A549 treated with DMSO at 1 μM for 4 hours (cell line): ENCODE data around the gene RHOXF2. TPM values are rescaled to one million over a fixed set of nuclear protein-coding genes. Genes with fewer than 3 reads are reported as not detected.

Experiments
- total RNA-seq: library from RNA; stranded (reverse); fragments of 200-300 nt; extraction: Qiagen RNA extraction; gene quantifications from 5 replicates; pipeline ENCODE4 v1.2.3, GENCODE V29; 2022; ENCODE audit warnings: low read depth

Gene RHOXF2, protein sequence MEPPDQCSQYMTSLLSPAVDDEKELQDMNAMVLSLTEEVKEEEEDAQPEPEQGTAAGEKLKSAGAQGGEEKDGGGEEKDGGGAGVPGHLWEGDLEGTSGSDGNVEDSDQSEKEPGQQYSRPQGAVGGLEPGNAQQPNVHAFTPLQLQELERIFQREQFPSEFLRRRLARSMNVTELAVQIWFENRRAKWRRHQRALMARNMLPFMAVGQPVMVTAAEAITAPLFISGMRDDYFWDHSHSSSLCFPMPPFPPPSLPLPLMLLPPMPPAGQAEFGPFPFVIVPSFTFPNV
- not detected in 5 replicates for total RNA-seq

GRCh38 chrX:120158313-120158712 lies at the start of gene RHOXF2:
Gene RHOXF2 (plus strand): TSS chrX:120158613. CDS start chrX:120158751, 138 bp downstream.

DNA sequence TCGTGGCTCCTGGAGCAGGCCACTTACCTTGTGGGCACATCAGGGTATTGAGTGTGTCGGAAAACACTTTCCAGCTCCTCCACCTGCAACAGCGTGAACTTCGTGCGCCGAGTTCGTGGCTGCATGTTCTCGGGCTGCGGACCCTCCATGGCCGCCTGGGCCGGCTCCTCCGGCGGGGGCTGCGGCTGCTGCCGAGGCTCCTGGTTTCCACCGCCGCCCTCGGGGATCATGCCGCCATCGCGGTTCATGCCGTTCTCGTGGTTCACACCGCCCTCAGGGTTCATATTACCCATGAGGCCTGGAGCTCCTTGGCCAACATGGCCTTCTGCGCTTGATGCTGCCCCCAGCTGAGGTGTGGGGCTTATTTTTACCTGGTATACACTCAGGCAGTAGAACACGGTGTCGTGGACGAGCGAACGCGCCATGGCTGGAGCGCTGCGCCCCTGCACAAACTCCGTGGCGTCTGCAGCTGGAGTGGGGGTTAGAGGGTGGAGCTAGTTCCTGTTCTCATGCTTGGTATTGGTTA lies 42.9 kb upstream of the RHOXF2 start, which contains the start of gene RHOXF1:
RHOXF1 (minus strand) TSS at position 476 of the 526 bp plus-strand sequence; CDS start at position 425, 51 bp downstream.

Other genes with a start within 250 kb of the RHOXF2 start
- 5.8 to 9.5 TPM (median 8.0 TPM) in 5 replicates for gene NKAP, start 214.9 kb upstream of the RHOXF2 start, total RNA-seq
- gene RHOXF2B, start 80.9 kb upstream of the RHOXF2 start, total RNA-seq = not detected in 5 replicates
- gene RHOXF1, start 42.7 kb upstream of the RHOXF2 start, total RNA-seq = 0.12 TPM in 1 of 5 replicates, not detected in the others
- 9.4 to 16.2 TPM (median 13.7 TPM) in 5 replicates for gene ZBTB33, start 92.2 kb downstream of the RHOXF2 start, total RNA-seq
- gene TMEM255A, start 152.8 kb downstream of the RHOXF2 start, total RNA-seq = 0.07 to 0.18 TPM (median 0.13 TPM) in 5 replicates
- gene ATP1B4, start 203.5 kb downstream of the RHOXF2 start, total RNA-seq = not detected in 5 replicates